ENCODE measurements around the gene HNRNPH2. TPM values are rescaled to one million over a fixed set of nuclear protein-coding genes. Genes with fewer than 3 reads are reported as not detected.
A peak's percentile ranks its signal among the peaks of the same experiment; 100 is the strongest.

The HNRNPH2 gene
- total and polyA plus RNA-seq, 2 experiments from 2014 or later = 59.2 to 80.1 TPM

- Mint-ChIP-seq H3K4me1 (peaks cover 9% of the 10 kb centered on the region; the same call in 2 of the 3 replicates), H3K27ac (peak within 1 kb of the TSS; percentile 99), H3K27me3 (ENCODE audit: insufficient read depth, low read depth, poor library complexity) (peaks cover 16% of the 10 kb centered on the region), H3K9me3 (no peaks in the 10 kb centered on the region), H3K36me3 (ENCODE audit: low read depth) (peaks cover 45% of the 10 kb centered on the region), H3K4me3 (peak within 1 kb of the TSS; percentile 98)
- Histone ChIP-seq H3K36me3 (ENCODE audit: insufficient read depth) (peaks cover 31% of the 10 kb centered on the region), H3K4me3 (peak within 1 kb of the TSS; percentile 81), H3K4me1 (ENCODE audit: insufficient read depth) (no peaks in the 10 kb centered on the region; the same call in 1 of the 2 replicates), H4K20me1 (replicated peaks; ENCODE audit: insufficient read depth) (no peaks in the 10 kb centered on the region; the same call in 1 of the 2 replicates), H3K79me2 (replicated peaks; ENCODE audit: insufficient read depth) (peaks cover 26% of the 10 kb centered on the region), H3F3A (replicated peaks; ENCODE audit: low read depth) (peaks cover 27% of the 10 kb centered on the region), H3K27ac (ENCODE audit: low read depth) (peak within 1 kb of the TSS; percentile 97), H3K4me2 (peak within 1 kb of the TSS; percentile 91), H2AFZ (peak within 1 kb of the TSS; percentile 81; the same call in 1 of the 2 replicates), H3K27me3 (ENCODE audit: insufficient read depth) (no peaks in the 10 kb centered on the region), H3K9me2 (ENCODE audit: insufficient read depth) (no peaks in the 10 kb centered on the region)
- DNase-seq (ENCODE audit: low spot score) = peak; percentile 94
- TF ChIP-seq STAT1 (IDR thresholded peaks at IDR 0.05; ENCODE audit: unreplicated experiment) (no peak), CTCF (conservative IDR thresholded peaks at IDR 0.05; ENCODE audit: low read depth in 2 of 2) (peak; percentile 51 to 67), EZH2 (IDR thresholded peaks at IDR 0.05; ENCODE audit: low read depth, unreplicated experiment) (no peak), ETS1 (IDR thresholded peaks at IDR 0.05) (peak; percentile 46; the same call in 1 of the 2 replicates), EZH2phosphoT487 (IDR thresholded peaks at IDR 0.05; ENCODE audit: unreplicated experiment) (no peak), ZNF462 (CRISPR knock-in tag; IDR thresholded peaks at IDR 0.05) (no peak), POLR2AphosphoS5 (IDR thresholded peaks at IDR 0.05; ENCODE audit: low read depth) (peak; percentile 67)
- ATAC-seq = peak; percentile 96
Measured at GRCh38 chrX:101390664-101391525, 17.1 kb upstream of the HNRNPH2 start, which contains the start of gene RPL36A. Gene RPL36A, plus strand, starts transcription at chrX:101391011. Its CDS starts 33 bp downstream, at chrX:101391044.
